NK-92 treated with Interleukin-12 subunit alpha and Interleukin-12 subunit beta, amount 100 ng/mL, for 24 hours (cell line): ENCODE measurements around the gene HDGF.

ENCODE experiments used
- DNase-seq: peaks from one replicate; lab custom pipeline; 2025; lab: John Stamatoyannopoulos, UW

The HDGF gene

DNA sequence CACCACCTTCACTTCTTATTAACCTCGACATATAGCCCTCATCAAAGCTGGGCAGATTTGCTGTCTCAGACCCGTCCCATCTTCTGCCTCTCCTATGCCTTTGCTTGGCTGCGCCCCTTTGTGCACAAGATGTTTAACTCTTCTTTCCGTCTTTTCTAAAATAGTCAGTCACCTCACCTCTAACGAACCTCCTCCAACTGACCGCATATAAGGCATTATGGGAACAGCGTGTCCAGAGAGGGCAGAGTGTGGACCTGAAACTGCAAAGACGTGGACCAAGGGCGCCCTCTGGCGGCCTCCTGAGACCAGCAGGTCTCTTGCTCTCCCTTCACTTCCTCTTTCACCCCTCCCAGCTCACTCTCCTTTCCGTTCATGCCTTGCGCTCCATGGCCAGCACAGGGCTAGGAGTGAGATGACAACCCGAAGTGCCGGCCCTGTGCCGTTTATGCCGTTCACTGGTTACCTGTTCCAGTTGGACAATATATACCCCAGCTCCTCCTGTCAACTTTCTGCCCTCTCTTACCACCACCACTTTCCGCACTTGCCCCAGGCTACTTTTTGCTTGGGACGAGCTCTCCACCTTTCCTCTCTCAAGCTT, 25.7 kb downstream of the HDGF start:
- peak; percentile 65 for DNase-seq

DNA sequence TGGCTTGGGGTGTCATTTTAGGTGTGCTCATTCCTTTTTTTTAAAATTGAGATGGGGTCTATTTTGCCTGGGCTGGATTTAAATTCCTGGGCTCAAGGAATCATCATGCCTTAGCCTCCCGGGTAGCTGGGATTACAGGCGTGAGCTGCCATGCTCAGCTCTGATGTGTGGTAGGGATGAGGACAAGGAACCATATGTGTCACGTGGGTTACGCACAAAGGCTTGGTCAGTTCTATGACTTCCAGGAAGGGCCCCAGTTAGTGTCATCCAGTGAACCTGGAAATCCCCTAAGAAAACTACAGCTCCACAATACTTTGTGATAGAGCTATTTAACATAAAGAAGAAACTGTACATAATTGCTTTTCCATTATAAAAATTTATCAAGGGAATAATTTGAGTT, 29.9 kb downstream of the HDGF start:
- DNase-seq = no peak

DNA sequence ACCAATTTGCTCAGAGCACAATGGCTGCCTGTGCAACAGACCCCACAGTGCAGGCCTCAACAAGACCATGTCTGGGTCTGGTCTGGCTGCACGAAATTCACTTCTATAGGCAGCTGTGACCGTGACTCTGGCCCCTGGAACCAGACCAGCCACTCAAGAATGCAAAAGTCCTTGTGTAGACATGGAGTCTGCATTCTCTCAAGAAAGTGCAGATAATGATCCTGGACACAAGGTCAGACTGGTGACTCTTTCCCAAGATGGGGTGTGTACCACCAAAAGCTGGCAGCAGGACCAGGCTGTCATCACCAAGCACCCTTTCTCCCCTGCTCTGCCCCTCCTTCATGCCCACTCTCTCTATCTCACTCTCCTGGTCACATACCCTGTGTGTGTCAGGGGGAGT, 30.3 kb downstream of the HDGF start:
- no peak for DNase-seq

DNA sequence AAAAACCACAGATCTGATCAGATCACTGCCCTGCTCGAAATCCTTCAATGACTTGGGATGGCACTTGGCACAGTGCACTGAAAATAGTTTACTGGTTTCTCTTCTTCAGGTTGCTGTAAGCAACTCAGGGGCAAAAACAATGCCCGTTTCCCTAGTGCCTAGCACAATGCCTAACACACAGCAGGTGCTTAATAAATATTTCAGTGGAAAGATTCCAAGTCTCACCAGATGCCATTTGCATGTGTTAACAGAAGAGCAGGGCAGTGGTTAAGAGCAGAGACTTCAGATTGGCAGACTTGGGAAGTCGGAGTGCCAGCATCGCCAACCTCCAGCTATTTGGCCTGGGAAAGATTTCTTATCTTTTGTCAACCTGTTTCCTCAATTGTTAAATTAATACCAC, 34.1 kb downstream of the HDGF start:
- DNase-seq = no peak

DNA sequence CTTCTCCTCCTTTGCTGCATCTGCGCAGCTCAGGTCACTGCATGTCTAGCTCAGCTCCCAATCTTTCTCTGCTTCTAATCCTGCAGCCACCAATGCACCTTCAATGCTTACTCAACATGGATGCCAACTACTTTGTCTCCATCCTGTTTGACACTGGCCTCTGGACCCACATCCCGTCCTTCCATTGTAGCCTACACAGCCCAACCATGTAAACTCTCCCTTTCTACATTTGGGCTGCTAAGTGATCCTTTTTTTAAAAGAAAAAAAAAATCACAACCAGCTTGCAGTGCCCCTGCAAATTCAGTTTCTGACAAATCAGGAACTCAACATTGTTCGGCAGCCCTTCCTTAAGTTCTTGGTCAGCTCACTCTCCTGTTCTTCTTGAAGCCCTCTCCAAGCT, 36.6 kb downstream of the HDGF start:
- no peak for DNase-seq

DNA sequence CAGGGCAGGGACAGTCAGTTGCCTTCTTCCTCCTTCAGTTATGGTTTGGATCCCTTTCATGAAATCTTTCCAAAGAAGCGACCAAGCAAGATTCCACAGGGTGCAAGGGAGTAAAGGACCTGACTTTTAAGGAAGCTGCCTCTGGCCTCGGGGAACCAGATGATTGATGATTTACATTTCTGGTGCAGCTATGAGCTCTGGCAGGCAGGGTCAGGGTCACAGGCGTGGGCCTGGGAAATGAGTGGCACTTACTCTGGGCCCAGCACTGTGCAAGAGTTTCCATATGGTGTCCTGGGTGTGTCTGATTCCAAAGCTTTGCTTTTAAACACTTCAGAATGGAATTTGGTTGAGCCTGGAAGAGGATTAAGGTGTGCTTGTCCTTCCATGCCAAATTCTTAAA, 38.8 kb downstream of the HDGF start:
- no peak for DNase-seq

DNA sequence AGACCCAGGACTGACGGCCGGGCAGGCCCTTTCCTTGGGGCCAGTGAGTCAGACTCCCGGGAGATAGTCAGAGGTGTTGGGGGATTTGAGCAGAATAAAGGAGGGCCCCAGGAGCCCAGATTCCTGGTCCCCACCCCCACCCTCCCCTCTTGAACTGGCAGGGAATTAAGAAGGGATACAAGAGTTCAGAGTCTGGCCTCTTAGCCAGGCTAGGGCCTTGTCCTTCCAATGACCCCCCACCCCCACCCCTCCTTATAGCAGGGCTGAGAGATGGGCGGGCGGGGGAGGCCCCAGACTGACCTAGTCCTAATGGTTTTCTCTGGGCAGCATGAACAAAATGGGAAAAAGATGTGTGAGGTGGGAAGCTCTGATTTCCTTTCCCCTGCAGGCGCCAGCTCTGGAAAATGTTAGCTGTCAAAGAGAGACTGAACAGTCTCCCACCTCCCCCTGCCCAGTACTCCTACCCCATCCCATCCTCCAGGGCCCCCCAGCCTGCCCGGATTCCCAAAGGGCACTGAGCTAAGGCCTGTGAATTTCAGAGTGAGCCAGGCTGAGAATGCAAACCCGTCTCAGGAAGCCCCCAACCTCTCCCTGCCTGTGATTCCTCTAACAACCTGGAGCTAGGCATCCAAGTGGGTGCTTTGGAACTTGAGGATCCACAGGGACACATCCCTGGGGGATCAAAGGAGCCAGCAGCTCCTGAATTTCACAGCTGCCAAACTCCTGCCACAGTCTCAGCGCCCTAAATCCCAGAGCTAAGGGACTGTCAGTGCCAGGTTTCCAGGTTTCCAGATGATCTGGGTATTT, 40.3 kb downstream of the HDGF start:
- no peak for DNase-seq

DNA sequence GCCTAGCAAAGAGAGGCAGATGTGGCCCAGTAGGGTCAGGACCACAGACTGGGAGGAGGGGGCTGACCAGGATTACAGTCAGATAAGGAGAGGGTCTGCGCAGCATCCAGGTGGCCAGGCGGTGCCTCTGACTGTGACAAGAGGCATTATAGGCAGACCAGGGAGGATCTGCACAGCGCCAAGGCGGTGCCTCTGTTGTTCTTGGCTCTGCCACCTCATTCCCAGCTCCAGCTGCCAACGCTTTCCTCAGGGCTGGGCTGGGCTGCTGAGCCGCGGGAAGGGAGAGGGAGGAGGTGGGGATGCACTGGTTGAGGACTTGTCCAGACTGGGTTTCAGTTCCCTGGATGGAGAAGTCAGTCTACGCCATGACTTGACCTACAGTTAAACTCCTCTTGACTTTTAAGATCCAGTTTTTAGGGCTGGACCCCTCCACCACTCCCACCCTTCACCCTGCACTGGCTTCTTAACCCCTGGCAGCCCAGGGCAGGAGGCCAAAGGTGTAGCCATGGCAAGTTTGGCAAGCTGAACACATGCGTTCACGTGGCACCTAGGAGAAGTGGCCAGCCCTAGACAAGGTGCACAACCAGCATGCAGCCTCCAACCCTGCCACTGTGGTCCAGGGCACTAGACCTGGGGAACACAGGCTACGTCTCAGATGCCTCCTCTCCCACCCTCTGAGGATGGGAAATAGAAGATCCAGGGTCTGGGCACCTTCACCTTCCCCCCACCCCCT, 41.6 kb downstream of the HDGF start:
- DNase-seq = no peak

DNA sequence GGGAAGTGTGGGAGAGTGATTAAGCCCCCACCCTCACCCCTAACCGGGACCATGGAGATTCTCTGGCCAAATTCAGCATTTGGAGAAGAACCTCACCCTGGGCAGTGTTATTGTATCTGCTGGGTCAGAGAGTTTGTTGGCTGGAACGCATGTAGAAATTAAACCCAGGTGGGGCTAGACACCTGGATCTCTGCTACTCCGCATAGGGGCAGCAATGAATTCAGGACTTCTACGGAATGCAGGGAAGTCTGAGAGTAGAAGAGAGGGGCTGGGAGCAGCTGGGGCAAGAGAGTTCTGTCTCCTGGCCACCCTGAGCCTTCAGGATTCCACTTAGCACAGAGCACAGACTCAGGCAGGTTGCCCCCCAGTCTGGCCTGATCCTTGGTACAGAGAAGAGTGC, 42.4 kb downstream of the HDGF start:
- DNase-seq = no peak

DNA sequence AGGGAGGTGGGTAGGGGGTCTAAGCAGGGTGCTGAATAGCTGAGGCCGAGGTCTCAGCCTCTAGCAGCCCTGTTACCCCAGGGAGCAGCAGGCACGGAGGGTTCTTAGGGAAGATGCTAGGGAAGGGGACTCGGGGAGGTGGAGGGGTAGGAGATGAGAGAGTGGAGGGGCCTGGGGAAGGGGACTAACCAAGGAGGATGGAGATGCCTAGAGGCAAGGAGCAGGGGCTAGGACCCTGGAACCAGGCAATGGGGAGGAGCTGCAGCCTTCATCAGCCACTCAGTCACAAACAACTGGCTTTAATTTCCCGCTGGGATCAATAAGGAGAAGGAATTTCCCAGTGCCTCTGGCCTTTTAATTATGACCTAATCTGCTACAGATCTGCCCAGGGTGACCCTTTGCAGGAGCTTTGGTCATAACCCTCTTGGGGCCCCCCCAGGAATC, 43.2 kb downstream of the HDGF start:
- no peak for DNase-seq

DNA sequence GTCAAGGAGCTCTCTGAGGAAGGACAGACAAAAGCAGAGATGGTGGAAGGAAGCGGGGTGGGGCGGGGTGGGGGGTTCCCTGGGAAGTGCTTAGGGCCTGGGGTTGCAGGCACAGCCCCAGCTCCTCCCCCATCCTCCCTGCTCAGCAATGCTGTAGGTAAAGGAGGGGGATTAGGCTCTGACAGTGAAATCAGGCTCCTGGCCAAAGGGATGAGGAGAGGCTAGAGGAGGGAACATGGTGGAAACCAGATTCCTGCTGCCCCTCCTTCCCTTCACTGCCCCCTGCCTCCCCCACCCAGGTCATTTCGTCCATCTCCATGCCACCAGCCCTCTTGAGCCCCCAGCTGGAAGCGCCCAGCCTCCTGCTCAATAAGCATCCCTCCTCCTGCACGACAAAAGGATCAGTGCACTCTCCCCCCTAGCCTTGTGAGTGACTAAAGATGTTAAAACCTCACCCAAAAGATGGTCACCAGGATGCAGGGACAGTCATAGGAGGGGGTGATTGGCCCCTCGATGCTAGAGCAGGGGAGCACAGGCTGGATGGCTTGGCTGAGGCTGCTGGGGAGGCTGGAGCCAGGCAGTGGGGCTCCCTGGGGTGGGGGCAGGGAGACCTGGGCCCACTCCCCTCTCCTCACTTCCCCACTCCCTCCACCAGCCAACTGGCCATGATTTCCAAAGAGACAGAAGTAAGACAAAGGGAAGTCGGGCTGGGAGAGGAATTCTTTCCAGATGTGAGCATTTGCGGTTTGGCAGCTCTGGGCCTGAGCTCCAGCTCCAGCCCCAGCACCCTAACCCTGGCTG, 43.9 kb downstream of the HDGF start:
- no peak for DNase-seq

DNA sequence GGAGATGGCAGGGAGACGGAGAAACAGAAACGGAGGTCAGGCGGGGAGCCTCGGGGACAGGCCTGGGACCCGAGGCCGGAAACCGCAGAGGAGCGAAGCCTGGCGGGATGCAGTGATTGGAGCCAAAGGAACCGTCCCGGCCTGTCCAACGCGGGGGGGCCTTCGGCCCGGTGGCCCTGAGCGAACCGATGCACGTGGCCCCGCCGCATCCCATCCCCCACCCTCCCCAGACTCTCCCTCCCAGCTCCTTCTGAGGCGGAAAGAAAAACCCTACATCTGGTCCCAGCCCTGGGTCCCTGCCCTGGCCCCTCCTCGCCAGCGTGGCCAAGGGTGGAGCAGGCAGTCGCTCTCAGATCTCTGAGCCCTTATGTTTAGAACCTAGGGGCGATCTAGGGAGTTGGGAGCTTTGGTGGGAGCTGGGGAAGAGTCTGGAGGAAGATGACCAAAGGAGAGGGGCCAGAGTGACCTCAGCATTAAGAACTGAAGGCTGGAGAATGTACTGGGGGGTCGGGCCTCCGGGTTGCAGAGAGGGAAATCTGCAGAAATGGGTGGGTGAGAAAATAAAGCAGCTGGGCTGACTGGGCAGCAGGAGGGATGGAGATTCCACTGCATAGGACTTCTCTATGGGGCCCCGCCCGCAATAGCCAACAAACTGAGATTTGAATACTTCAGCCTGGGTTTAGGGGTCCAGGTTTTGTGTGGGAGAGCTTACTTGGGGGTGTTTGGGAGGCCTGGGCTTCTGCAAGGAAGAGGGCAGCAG, 44.6 kb downstream of the HDGF start:
- DNase-seq = no peak

DNA sequence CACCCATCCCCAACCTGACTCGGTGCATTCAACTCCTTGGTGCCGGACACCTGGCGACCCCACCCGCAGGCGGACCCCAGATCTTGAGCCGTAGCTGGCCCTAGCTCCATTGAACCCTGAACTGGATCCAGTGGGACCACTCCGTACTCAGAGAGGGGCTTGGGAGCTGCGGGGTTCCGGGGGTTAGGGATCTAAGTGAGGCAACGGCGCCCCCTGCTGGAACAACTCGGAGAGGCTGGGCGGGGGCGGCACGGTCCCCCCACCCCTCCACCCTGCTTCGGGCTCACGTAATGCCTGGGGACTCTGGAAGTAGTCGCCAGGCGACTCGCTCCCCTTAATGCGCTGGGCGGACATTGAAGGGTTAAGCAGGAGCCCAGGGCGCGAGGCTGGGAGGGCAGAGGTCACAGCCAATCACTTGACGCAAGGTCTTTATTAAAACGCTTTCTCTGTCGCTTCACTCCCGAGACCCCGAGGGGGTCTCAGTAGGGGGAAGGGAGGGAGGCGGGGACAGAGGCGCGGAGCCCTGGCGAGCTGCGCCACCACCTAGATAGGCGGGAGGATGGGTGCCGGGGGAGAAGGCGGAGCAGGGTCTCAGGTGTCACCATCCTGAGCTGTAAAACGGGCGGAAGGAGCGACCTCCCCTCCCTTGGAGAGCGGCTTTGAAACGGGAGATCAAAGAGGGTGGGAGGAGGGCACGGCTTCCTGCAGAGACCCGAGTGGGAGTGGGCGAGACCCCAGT, 45.4 kb downstream of the HDGF start:
- DNase-seq = no peak

DNA sequence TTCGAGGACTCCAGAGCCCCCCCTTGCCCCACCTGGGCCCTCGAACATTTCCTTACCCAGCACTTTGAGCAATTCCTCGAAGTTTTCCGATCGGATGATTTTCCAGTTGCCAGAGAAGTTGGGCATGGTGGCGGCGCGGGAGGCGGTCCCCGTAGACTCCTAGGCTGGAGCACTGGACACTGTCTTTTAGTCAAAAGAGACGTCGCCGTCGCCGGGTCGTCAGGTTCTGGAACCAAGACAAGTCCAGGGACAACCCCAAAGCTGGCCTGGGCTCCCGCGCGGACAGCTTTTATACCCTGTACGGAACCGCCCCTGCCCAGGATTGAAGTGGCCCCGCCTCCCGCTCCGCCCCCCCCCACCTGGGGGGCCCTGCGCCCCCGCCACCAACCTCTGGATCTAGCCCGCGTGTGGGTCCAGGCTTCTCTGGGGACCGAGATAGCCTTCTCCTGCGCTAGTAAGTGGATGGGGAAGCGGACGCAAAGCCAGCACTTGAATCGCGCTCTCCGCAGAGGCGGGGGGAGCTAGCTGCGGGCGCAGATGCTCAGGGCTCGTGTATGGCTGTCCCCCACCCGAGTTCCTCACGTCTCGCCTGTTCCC, 46.1 kb downstream of the HDGF start, which contains the start of gene CRABP2:
TSS of gene CRABP2 (minus strand) at position 263 of the 597 bp plus-strand sequence. CDS start at position 126, 137 bp downstream.
- DNase-seq = no peak

DNA sequence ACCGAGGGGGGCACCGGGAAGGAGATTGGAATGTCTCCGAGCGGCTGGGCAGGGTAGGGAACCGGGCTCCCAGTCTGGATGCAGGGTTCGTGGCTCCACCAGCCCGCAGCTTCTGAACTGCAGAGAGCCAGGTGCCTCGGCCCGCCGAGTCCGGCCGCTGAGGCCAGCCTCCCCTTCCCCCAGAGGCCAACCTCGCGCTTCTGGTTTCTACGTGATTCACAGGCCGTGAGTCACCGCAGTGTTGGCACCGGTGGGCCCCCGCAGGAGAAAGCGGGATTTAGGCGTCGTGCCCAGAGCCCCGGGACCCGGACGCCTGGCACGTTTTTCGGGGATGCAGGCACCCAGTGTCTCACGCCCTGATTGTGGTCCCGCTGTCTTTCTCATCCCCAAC, 46.5 kb downstream of the HDGF start:
- DNase-seq = no peak

DNA sequence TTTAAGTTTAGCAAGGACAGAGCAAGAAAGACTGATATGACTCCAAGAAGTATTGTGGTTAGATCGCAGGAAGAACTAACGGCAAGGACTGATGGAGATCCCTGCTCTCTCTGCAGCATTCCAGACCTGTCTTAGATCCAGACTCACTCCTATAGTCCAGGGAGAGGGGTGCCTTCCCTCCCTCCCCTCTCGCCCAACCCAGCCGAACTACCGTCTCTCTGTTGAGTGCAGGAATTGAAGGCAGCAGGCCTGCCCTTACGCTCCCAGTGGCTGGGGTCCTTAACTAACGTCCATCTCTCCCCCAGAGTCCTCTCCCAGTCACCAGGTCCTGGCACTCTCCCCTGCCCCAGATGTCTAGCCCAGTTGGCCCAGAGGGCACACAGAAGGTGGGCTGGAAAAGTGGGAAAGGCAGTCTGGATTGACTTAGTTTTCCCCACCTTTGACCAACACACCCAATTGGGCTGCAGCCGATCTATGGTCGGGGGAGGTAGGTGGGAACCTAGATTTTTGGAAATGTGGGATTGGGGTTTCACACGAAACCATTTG, 47.2 kb downstream of the HDGF start:
- no peak for DNase-seq

DNA sequence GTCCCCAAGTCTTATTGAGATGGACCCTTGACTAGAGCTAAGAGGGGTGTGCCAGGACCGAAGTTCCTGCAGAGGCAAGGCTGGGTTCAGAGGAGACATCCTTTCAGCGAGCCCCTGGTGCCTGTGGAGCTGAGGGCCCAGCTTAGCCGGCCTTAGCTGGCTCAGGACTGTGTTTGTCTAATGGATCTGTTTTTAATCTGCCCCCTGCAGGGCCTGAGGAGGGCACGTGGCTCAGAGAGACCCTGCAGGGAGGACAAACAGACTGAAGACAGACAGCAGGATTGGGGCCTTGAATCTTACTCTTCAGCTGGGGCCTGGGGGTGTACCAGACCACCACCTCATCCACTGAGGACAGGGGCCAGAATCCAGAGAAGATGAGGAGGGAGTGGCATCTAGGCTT, 47.7 kb downstream of the HDGF start:
- DNase-seq = no peak

DNA sequence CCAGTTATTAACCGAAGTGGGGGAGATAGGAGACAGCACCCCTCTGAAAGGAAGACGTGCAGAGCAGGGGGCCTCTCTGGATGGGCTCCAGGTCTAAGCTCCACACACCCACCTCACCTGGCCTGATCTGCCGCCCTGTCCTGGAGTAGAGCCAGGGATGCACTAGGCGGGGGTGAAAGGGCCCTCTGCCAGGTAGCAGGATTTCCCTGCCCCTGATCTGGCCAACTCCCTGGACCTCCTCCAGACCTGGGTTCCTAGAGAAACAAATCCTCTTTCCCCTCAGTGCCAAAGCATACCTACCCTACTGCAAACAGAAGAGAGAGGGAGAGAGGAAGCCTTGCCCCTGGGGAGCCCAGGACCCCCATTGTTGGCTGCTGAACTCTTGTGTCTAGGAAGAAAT, 48.1 kb downstream of the HDGF start:
- DNase-seq = no peak

DNA sequence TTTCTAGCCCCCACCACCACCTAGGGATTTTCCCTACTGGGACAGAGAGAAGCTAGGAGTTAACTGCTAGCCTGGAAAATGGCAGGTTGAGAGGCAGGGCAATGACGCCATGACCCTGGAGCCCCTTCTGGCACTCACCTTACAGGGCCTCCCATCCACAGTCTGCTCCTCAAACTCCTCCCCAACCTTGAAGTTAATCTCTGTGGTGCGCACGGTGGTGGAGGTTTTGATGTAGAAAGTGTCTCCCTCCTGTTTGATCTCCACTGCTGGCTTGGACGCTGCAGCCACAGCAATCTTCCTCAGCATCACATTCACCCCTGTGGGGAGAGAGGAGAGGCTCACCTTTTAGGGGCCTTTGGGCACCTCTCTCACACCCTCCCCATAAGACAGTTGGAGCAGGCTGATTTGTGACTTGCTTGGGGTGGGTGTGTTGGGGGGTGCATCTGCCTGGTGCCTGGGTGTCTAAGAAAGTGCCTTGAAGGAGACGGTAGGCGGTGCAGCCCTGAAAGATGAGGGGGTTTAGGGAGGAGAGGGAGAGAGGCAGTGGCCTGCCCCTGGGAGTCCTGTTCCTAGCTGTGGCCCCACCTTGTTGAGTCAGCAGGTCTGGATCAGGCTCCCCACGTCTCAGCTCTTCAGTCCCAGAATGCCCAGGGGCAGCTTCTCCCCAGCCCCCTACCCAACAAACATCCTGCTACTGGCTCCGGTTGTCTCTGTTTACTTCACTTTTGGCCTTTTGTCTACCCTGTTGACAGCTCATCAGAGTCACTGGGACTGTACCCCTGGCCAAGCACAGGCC, 50.5 kb downstream of the HDGF start:
- DNase-seq = no peak
